Omental fat pad (tissue), 4 donors: Measurements from ENCODE around the gene DYSF. TPM values are rescaled to one million over a fixed set of nuclear protein-coding genes. Genes with fewer than 3 reads are reported as not detected.

Source experiments
- ATAC-seq: fragments of 150-250 bp; one replicate; pipeline ENCODE4 v1.9.1; 2016; ENCODE audit warnings: mild to moderate bottlenecking, moderate library complexity; ENCODE audit not compliant: low FRiP score
- DNase-seq: peaks from one replicate; pipeline ENCODE4 v3.0.0-alpha.2; 2019; ENCODE audit warnings: low spot score
- CTCF ChIP-seq, 3 donors: fragments of 450-650 bp; IDR thresholded peaks; one replicate each; pipeline ENCODE4 v1.5.1; 2016 to 2017; ENCODE audit warnings: antibody characterized with exemption in 3 of 3, mild to moderate bottlenecking in 3 of 3, moderate library complexity in 2 of 3
- total RNA-seq, 4 donors: library from RNA; depleted of rRNA; stranded (reverse); fragments of >200 nt; gene quantifications; one replicate each; pipeline ENCODE4 v1.1.0, GENCODE V29; 2016

DYSF gene
- total RNA-seq, 4 donors from 2014 or later: 7.9 to 70.5 (median 17.8) TPM

GRCh38 chr2:71715241-71715750 is 261.9 kb downstream of the DYSF start:
- ATAC-seq: no peak
- DNase-seq: no peak
- no peak for TF ChIP-seq CTCF (IDR thresholded peaks at IDR 0.05)

- no peak for DNase-seq
- ATAC-seq: no peak
- TF ChIP-seq CTCF (IDR thresholded peaks at IDR 0.05): no peak
Measured at GRCh38 chr2:71715951-71716696, 262.8 kb downstream of the DYSF start.

GRCh38 chr2:71716697-71717624 is 263.6 kb downstream of the DYSF start:
- ATAC-seq: no peak
- TF ChIP-seq CTCF (IDR thresholded peaks at IDR 0.05): no peak
- no peak for DNase-seq

GRCh38 chr2:71718686-71719085 is 265.3 kb downstream of the DYSF start:
- TF ChIP-seq CTCF (IDR thresholded peaks at IDR 0.05): no peak
- ATAC-seq (no peak), DNase-seq (no peak)

- DNase-seq (no peak), ATAC-seq (no peak)
- TF ChIP-seq CTCF (IDR thresholded peaks at IDR 0.05): no peak
Measured at GRCh38 chr2:71719520-71720282, 266.3 kb downstream of the DYSF start.

- ATAC-seq: no peak
- no peak for DNase-seq
- TF ChIP-seq CTCF (IDR thresholded peaks at IDR 0.05): no peak
Measured at GRCh38 chr2:71720283-71720560, 266.9 kb downstream of the DYSF start.
